LoVo (cell line): ENCODE data around the gene PROM1.

ENCODE experiments used
- DNase-seq: peaks from one replicate; pipeline ENCODE4 v3.0.0-alpha.2; 2016; ENCODE audit warnings: low spot score

PROM1 gene

DNA sequence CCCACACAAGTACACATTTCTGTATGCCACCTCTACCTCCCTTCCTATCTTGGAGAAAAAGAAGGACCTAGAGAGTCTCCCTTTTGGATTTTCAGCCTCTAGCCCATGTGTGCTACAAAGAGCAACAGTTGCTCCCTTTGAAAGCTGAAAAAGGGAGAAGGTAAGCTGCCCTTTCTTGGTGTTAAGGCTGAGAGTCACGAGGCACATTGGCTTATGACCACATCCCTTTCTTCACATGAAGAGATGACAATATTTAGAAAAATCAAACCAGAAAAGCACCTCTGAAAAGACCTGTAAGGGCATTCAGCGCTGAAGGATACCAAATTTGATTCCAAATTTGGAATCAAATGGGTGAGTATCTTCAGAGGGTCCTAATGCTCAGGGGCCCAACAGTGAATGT, 138.9 kb downstream of the PROM1 start:
- no peak for DNase-seq

- no peak for DNase-seq
Measured at GRCh38 chr4:15942283-15942682, 141.5 kb downstream of the PROM1 start.

DNA sequence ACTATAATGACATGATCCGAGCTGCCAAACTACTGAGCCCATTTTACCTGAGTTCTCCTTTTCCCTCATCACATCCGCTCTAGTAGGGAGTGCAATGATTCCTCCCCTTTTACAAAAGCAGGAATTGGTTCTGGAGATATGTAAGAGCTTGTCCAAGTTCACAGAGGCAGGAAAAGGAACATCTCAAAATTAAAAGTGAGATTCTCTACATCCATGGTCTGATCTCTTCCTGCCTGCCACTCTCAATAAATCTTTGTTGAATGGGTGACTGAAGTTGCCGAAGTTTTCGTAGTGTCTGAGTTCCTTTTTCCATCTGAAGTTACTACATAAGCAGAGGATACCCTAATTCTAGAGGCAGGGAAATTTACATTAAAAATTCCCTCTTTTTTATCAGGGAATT, 145.2 kb downstream of the PROM1 start, which contains the start of gene FGFBP1:
Gene FGFBP1 (minus strand): TSS at position 101 of the 400 bp plus-strand sequence. CDS start 2,108 bp downstream, outside the sequence.
- no peak for DNase-seq

DNA sequence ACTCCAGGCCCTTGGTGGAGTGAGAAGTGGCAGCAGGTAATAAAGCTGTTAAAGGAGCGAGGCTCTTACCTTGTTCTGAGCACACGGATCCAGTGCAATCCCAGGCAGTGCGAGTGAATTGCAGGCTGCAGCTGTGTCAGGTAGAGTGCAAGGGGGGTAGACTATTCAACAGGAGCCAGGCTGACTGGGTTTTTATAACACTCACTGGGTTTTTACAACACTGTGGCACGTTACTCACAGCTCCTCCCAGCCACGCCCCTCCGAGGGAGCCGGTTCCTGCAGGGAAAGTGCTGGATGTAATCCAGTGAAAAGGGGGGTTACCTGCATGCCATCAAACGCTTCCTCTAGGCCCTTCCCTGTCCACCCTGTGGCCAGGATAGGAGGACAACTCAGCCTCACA, 145.6 kb downstream of the PROM1 start:
- DNase-seq, result peak; percentile 85

GRCh38 chr4:15936495-15936894, 147.3 kb downstream of the PROM1 start:
- DNase-seq, result no peak

GRCh38 chr4:15935504-15936402, 148.1 kb downstream of the PROM1 start:
- no peak for DNase-seq

- DNase-seq, result no peak
Measured at GRCh38 chr4:15934259-15934658, 149.6 kb downstream of the PROM1 start.

DNA sequence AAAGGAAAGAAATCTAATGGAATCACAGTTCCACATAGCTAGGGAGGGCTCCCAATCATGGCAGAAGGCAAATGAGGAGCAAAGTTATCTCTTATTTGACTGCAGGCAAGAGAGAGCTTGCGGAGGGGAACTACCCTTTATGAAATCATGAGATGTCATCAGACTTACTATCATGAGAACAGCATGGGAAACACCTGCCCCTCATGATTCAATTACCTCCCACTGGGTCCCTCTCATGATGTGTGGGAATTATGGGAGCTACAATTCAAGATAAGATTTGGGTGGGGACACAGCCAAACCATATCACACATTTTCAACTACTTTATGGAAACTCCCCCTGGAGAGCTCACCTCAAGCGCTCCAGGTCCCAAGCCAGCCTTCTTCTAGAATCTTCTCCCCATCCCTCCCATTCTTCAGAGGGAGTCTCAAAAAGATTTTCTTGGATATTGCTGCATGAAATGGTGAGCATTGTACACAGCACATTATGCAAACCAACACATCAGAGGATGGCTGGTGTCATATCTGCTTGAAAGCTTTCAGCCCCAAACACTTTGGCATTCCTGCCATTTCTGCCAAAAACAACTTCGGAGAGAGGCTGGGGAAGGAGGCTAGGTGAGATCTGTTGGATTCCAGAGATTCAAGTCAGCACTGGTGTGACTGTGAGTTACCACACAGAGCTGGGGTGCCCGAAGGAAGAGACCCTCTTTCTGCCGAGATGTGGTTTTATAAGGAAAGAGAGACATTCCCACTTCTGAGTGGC, 152.2 kb downstream of the PROM1 start:
- no peak for DNase-seq

GRCh38 chr4:15930314-15930713, 153.5 kb downstream of the PROM1 start:
- DNase-seq, result no peak

- DNase-seq, result no peak
Measured at GRCh38 chr4:15929540-15929939, 154.3 kb downstream of the PROM1 start.

DNA sequence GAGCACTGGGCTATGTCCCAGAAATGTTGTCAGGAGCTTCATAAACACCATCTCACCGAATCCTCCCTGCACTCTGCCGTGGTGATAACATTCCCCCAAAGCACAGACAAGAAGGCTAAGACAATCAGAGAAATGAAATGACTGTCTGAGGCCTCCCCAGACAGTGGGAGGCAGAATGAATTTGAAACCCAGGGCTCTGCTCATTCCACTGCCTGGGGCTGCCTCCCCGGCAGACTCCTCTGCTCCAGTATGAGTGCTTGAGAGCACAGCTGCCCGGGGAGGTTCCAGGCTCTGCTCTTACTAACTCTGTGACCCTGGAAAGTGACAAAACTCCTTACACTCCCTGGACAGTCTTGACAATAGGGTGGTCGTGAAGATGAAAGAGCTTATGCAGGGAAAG, 154.9 kb downstream of the PROM1 start:
- DNase-seq, result no peak

DNA sequence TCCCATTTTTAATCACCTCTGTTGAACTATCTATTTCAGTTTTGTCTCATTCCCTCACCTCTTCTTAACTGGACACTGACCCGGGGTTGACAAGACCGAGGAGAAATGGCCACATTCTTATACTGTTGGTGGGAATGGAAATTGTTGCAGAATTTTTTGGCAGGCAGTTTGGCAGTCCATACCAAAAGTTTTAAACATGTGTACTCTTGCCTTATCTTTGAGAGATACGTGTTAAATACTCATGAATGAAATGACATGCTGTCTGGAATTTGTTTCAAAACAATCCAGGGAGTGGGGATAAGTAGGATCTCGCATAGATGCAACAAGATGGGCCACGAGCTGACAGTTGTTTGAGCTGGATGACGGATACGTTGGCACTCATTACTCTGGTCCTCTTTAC, 157.3 kb downstream of the PROM1 start:
- DNase-seq, result no peak

DNA sequence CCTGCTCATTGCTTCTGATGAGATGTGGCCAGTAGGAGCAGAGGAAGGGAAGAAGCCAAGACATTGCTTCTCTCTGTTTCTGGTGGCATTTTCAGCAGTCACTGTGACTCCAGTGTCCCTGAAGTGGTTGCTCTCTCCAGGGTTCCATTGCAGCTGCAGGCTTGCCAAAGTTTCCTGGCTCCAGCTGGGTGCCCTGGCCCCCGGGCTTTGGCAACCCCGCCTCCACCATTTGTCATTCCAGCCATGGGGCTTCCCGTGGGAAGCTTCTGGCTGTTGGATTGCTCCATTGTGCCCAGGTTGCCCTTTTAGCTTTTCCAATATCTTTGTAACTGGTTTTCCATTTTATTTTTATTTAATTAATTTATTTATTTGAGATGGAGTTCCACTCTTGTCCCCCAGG, 158.0 kb downstream of the PROM1 start:
- DNase-seq, result no peak

DNA sequence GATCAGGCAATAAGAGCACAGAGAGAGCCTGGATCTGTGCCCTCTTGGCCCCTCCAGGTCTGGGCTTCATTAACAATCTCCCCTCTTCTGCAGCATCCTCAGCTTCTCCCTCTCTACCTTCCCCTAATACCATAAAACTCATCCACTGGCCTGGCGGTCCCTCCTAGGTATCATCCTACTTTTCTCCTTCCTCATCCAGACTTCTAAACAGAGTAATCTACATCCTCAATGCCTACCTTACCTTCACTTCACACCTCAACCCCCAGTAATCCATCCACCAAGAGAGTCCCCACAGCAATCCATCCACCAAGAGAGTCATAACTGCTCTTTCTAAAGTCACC, 162.3 kb downstream of the PROM1 start:
- DNase-seq, result no peak

DNA sequence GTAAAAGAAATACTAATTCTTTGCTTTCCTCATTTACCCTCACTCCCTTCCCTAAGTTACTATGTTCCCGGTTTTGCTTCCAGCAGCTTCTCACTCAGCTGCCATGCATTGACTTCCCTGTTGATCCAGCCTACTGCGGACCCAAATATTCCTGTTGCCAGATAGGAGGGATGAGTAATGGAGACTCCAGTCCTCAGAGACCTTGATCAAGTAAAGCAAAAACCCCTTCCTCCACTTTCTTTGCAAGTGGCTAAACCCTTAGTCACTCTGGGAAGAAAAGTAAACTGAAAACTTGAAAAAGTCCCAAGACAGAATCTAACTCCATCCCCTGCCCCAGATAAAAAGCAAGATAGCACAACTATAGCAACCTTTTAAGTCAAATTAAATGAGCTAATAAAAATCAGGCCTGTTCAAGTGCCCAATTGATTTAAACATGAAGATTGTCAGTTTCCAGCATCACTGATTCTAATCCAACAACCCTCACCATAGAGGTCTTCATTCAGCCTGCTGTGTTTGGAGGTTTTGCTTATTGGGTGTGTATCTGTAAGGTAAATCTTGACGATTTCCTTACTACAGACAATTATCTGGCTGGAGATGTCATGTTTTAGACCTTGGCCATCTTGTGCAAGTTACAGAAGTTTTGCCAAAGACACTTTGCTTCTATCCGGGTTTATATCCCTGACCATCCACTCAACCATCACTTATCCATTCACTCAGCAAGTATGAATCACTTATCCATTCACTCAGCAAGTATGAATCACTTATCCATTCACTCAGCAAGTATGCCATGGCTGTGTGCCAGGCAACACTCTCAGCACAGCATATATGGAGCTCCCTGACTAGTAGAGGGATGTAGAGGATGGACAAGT, 162.9 kb downstream of the PROM1 start:
- DNase-seq, result peak; percentile 76

DNA sequence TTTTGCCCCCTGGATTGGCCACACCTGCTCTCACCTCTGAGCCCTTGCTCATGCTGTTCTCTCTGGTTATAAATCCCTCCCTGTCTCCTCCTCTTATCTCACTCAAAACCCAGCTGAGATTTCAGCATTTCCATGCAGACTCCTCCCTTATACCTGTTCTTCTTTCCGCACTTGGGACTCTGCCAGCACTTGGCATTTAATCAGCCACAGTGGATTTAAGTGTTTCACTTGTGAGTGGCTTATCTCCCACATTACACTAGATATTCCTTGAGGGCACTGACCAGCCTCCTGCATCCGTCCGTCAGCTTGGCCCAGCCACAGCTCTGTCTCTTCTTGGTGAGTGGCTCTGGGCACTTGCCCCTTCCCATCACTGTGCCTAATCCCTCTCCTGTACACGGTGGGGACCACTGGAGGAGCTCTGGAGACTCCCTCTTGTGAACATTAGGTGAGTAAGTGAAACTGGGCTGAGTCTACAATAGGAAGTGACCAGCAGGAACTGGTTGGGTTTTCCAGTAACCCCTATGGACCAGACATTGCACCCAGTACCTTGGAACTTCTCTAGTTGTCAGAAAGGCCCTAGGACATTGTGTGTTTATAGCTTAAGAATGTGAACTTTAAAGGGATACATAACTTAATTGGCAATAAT, 165.2 kb downstream of the PROM1 start:
- DNase-seq, result no peak
